Panc1 (cell line): ENCODE measurements around the gene PRSS48.

ENCODE experiments used
- SIN3A ChIP-seq: IDR thresholded peaks from 2 replicates; pipeline ENCODE4 v1.6.1; 2012; ENCODE audit warnings: low read depth, mild to moderate bottlenecking, low read length, moderate library complexity, borderline replicate concordance; ENCODE audit not compliant: insufficient read depth
- TF ChIP-seq, protein P1 (sequence below): fragments of 450-650 bp; IDR thresholded peaks from 2 replicates; pipeline ENCODE4 v1.5.1; 2017; ENCODE audit warnings: mild to moderate bottlenecking
- TF ChIP-seq, protein P2 (sequence below), 2 experiments: IDR thresholded peaks; 2 replicates each; pipeline ENCODE4 v1.6.1; 2011 to 2012; ENCODE audit warnings: low read depth in 2 of 2, control low read depth in 1 of 2, low read length in 1 of 2, mild to moderate bottlenecking in 1 of 2, moderate library complexity in 1 of 2; ENCODE audit not compliant: insufficient read depth in 1 of 2

GRCh38 chr4:151316645-151317044 is 39.7 kb downstream of the PRSS48 start:
- no peak for TF ChIP-seq SIN3A
- TF ChIP-seq, protein P1, sequence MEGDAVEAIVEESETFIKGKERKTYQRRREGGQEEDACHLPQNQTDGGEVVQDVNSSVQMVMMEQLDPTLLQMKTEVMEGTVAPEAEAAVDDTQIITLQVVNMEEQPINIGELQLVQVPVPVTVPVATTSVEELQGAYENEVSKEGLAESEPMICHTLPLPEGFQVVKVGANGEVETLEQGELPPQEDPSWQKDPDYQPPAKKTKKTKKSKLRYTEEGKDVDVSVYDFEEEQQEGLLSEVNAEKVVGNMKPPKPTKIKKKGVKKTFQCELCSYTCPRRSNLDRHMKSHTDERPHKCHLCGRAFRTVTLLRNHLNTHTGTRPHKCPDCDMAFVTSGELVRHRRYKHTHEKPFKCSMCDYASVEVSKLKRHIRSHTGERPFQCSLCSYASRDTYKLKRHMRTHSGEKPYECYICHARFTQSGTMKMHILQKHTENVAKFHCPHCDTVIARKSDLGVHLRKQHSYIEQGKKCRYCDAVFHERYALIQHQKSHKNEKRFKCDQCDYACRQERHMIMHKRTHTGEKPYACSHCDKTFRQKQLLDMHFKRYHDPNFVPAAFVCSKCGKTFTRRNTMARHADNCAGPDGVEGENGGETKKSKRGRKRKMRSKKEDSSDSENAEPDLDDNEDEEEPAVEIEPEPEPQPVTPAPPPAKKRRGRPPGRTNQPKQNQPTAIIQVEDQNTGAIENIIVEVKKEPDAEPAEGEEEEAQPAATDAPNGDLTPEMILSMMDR: no peak
- TF ChIP-seq, protein P2, sequence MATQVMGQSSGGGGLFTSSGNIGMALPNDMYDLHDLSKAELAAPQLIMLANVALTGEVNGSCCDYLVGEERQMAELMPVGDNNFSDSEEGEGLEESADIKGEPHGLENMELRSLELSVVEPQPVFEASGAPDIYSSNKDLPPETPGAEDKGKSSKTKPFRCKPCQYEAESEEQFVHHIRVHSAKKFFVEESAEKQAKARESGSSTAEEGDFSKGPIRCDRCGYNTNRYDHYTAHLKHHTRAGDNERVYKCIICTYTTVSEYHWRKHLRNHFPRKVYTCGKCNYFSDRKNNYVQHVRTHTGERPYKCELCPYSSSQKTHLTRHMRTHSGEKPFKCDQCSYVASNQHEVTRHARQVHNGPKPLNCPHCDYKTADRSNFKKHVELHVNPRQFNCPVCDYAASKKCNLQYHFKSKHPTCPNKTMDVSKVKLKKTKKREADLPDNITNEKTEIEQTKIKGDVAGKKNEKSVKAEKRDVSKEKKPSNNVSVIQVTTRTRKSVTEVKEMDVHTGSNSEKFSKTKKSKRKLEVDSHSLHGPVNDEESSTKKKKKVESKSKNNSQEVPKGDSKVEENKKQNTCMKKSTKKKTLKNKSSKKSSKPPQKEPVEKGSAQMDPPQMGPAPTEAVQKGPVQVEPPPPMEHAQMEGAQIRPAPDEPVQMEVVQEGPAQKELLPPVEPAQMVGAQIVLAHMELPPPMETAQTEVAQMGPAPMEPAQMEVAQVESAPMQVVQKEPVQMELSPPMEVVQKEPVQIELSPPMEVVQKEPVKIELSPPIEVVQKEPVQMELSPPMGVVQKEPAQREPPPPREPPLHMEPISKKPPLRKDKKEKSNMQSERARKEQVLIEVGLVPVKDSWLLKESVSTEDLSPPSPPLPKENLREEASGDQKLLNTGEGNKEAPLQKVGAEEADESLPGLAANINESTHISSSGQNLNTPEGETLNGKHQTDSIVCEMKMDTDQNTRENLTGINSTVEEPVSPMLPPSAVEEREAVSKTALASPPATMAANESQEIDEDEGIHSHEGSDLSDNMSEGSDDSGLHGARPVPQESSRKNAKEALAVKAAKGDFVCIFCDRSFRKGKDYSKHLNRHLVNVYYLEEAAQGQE (IDR thresholded peaks at IDR 0.05; ENCODE audit: insufficient read depth in 1 of 2, low read depth in 2 of 2, low read length in 1 of 2): no peak
